Adrenal gland (tissue), 12 donors: ENCODE results near the gene DMRTA2. TPM values are rescaled to one million over a fixed set of nuclear protein-coding genes. Genes with fewer than 3 reads are reported as not detected.

ENCODE experiments used
- DNase-seq, 7 donors: peaks; one replicate each; pipeline ENCODE4 v3.0.0-alpha.2; 2019 to 2020
- H3K27ac ChIP-seq, 5 donors: fragments of 200-600 bp; sonication (generic) in 4 of 5; 1 replicate in 3 of 5; 2 replicates in 2 of 5; pipeline versions ENCODE4 v1.5.1 to v1.8.0; 2016 to 2020; ENCODE audit warnings: mild to moderate bottlenecking in 1 of 5
- H3K27me3 ChIP-seq: fragments of 200-600 bp; 2 replicates; pipeline ENCODE4 v1.8.0; 2021
- H3K36me3 ChIP-seq, 2 donors: fragments of 200-600 bp; replicated peaks in 1 of 2; 1 replicate in 1 of 2; 2 replicates in 1 of 2; pipeline versions ENCODE4 v1.5.1 to v1.8.0; 2018 to 2022
- H3K4me1 ChIP-seq, 2 donors: fragments of 200-600 bp; replicated peaks in 1 of 2; 1 replicate in 1 of 2; 2 replicates in 1 of 2; pipeline versions ENCODE4 v1.5.1 to v1.8.0; 2018 to 2021
- H3K4me3 ChIP-seq, 4 donors: fragments of 200-600 bp; sonication (generic) in 3 of 4; one replicate each; pipeline ENCODE4 v1.5.1; 2016 to 2018
- H3K9me3 ChIP-seq, 3 donors: fragments of 200-600 bp; sonication (generic) in 1 of 3; replicated peaks in 1 of 3; 1 replicate in 2 of 3; 2 replicates in 1 of 3; pipeline versions ENCODE4 v1.5.1 to v1.8.0; 2016 to 2021
- CTCF ChIP-seq, 6 experiments: fragments of 450-650 bp in 4 of 6; fragments of 200-600 bp in 2 of 6; sonication (generic) in 1 of 6; IDR thresholded peaks; 1 replicate in 5 of 6; 2 replicates in 1 of 6; pipeline versions ENCODE4 v1.5.1 to v1.8.0; 2016 to 2021; ENCODE audit warnings: antibody characterized with exemption in 6 of 6, mild to moderate bottlenecking in 2 of 6, moderate library complexity in 1 of 6
- POLR2A ChIP-seq, 2 donors: fragments of 450-650 bp; IDR thresholded peaks; one replicate each; pipeline ENCODE4 v1.6.1; 2017; ENCODE audit warnings: antibody characterized with exemption in 2 of 2, mild to moderate bottlenecking in 2 of 2, moderate library complexity in 1 of 2
- WGBS, 4 donors: extraction: QIAGEN DNeasy Blood & Tissue Kit in 2 of 4; methylation state at CpG; one replicate each; pipeline versions ENCODE4 v1.1.5 to v1.1.7; 2013 to 2017; 5-methylcytosine and 5-hydroxymethylcytosine counted together
- intact Hi-C, 2 donors: fragments of 100-400 bp; cut with DNase I; formaldehyde crosslinking; loops; one replicate each; pipeline versions ENCODE4 v1.14.1 to v1.15.0; 2022 to 2023
- polyA plus RNA-seq, 3 donors: library from polyadenylated mRNA; stranded (reverse); fragments of 200-250 nt in 2 of 3; fragments of 350-450 nt in 1 of 3; fragmentation: Illumina TruSeq in 1 of 3; extraction: RNeasy Lipid Tissue Mini Kit (QIAGEN cat#74804) in 1 of 3; gene quantifications; one replicate each; pipeline ENCODE4 v1.2.3, GENCODE V29; 2013 to 2014
- total RNA-seq, 9 donors: library from RNA; depleted of rRNA in 4 of 9; stranded (reverse); fragments of >200 nt in 4 of 9; fragments of 120-200 nt in 1 of 9; fragmentation: NEBNext Ultra II Directional in 1 of 9; extraction: Animal tissue kit (Norgen Biotek cat#: 25700) in 1 of 9; gene quantifications; one replicate each; pipeline versions ENCODE4 v1.1.0 to v1.2.4, GENCODE V29; 2013 to 2023
- donor health status: healthy with polysubstance abuse.
- donor health status: Bipolar disorder and iron deficiency.
- donor health status: DM: yes; HTN: yes; CAD: no.
- donor health status: DM: no; HTN: no; CAD: no.
- donor health status: DM: no; HTN: no; CAD: no.
- donor health status: DM: yes; HTN: yes; CAD: no.

DMRTA2 gene
- total and polyA plus RNA-seq, 12 donors, result 0.07 TPM; not detected in 11

GRCh38 chr1:50378770-50379169 is 44.5 kb downstream of the DMRTA2 start:
- no peak overlapping the region for H3K27ac ChIP-seq
- no peaks in the 10 kb centered on the region for H3K4me1 ChIP-seq
- H3K4me3 ChIP-seq, result no peak overlapping the region
- intact Hi-C loops, result no loop called here
- no peak for DNase-seq
- no peaks in the 10 kb centered on the region for H3K36me3 ChIP-seq
- WGBS, 4 donors, result 90 to 95% (median 91%) methylated on average over 2 of the region's 2 CpGs
- TF ChIP-seq POLR2A (IDR thresholded peaks at IDR 0.05) (no peak), CTCF (IDR thresholded peaks at IDR 0.05) (no peak)
- no peaks in the 10 kb centered on the region for H3K27me3 ChIP-seq
- H3K9me3 ChIP-seq, result no peaks in the 10 kb centered on the region

DNA sequence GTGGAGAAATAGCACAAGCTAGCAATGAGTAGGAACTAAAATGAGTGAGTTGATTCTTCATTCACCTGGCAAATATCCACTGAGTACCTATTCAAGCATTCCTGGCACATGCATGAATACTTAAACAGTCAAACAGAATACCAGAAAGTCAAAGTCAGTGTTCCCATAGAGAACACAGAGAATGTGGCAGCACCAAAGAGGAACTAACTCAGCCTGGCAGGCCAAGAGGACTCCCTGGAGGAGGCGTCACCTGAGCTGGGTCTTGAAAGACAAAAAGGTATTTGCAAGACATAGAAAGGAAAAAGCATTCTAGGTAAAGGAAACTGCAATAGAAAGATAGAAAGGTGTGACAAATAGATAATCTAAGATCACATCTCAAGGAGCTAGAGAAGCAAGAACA is 49.7 kb downstream of the DMRTA2 start:
- Histone ChIP-seq H3K9me3 (no peaks in the 10 kb centered on the region), H3K4me3 (no peak overlapping the region), H3K4me1 (no peaks in the 10 kb centered on the region), H3K27me3 (no peaks in the 10 kb centered on the region), H3K36me3 (no peaks in the 10 kb centered on the region), H3K27ac (no peak overlapping the region)
- WGBS, 4 donors, result 59 to 77% (median 70%) methylated on average over 1 of the region's 1 CpG
- intact Hi-C loops, result no loop called here
- no peak for TF ChIP-seq POLR2A (IDR thresholded peaks at IDR 0.05)
- no peak for TF ChIP-seq CTCF (IDR thresholded peaks at IDR 0.05)
- DNase-seq, result no peak

- no peaks in the 10 kb centered on the region for H3K27me3 ChIP-seq
- H3K4me1 ChIP-seq, result peaks cover 0 to 4% of the 10 kb centered on the region in 2 donors
- no peaks in the 10 kb centered on the region for H3K36me3 ChIP-seq
- no peak overlapping the region for H3K27ac ChIP-seq
- no peaks in the 10 kb centered on the region for H3K9me3 ChIP-seq
- 64 to 74% (median 66%) methylated on average over 3 of the region's 3 CpGs for WGBS, 4 donors
- TF ChIP-seq CTCF (IDR thresholded peaks at IDR 0.05) (no peak), POLR2A (IDR thresholded peaks at IDR 0.05) (no peak)
- intact Hi-C loops, result no loop called here
- DNase-seq, result no peak
- H3K4me3 ChIP-seq, result no peak overlapping the region
Observed at GRCh38 chr1:50371749-50372148, 51.5 kb downstream of the DMRTA2 start.

- 66 to 78% (median 72%) methylated on average over 7 of the region's 7 CpGs for WGBS, 4 donors
- no peak for DNase-seq
- Histone ChIP-seq H3K9me3 (no peaks in the 10 kb centered on the region), H3K27ac (no peak overlapping the region), H3K36me3 (no peaks in the 10 kb centered on the region), H3K4me1 (peaks cover 0 to 4% of the 10 kb centered on the region in 2 donors), H3K4me3 (no peak overlapping the region), H3K27me3 (no peaks in the 10 kb centered on the region)
- no peak for TF ChIP-seq POLR2A (IDR thresholded peaks at IDR 0.05)
- TF ChIP-seq CTCF (IDR thresholded peaks at IDR 0.05), result no peak
- intact Hi-C loops, result loop anchor here in 1 of 2 donors (10.0 kb wide), 1 partner anchor 335 kb away; no protein-coding TSS in a partner anchor
Observed at GRCh38 chr1:50369830-50370229, 53.4 kb downstream of the DMRTA2 start.
